ENCODE results near the gene SALL3.

Gene SALL3

GRCh38 chr18:78965917-78966792 lies 13.5 kb upstream of the SALL3 start:
- no peak for DNase-seq

- DNase-seq: no peak
These were observed 12.9 kb upstream of the SALL3 start for GRCh38 chr18:78966793-78967106.

- DNase-seq: no peak
These were observed 11.9 kb upstream of the SALL3 start for GRCh38 chr18:78967692-78968091.

- DNase-seq: no peak
These were observed 9.9 kb upstream of the SALL3 start for GRCh38 chr18:78969574-78970315.

- no peak for DNase-seq
These were observed 8.8 kb upstream of the SALL3 start for GRCh38 chr18:78970774-78971333.

GRCh38 chr18:78971511-78972245 lies 7.9 kb upstream of the SALL3 start:
- no peak for DNase-seq

GRCh38 chr18:78972385-78972918 lies 7.2 kb upstream of the SALL3 start:
- DNase-seq: no peak

- DNase-seq: no peak
These were observed 6.7 kb upstream of the SALL3 start for GRCh38 chr18:78972930-78973331.

GRCh38 chr18:78973357-78974083 lies 6.1 kb upstream of the SALL3 start:
- no peak for DNase-seq

GRCh38 chr18:78974115-78974761 lies 5.4 kb upstream of the SALL3 start:
- no peak for DNase-seq

- DNase-seq: no peak
These were observed 4.3 kb upstream of the SALL3 start for GRCh38 chr18:78975292-78975691.

GRCh38 chr18:78975699-78976335 lies 3.8 kb upstream of the SALL3 start:
- DNase-seq: no peak

- no peak for DNase-seq
These were observed 2.6 kb upstream of the SALL3 start for GRCh38 chr18:78976765-78977636.

GRCh38 chr18:78977637-78978348 lies 1.8 kb upstream of the SALL3 start:
- DNase-seq: no peak

GRCh38 chr18:78978349-78979055 lies 1.1 kb upstream of the SALL3 start:
- no peak for DNase-seq

- no peak for DNase-seq
These were observed 425 bp upstream of the SALL3 start for GRCh38 chr18:78979056-78979729.

- no peak for DNase-seq
These were observed 707 bp downstream of the SALL3 start for GRCh38 chr18:78980279-78980771.

GRCh38 chr18:78980777-78981380 lies 1.3 kb downstream of the SALL3 start:
- DNase-seq: no peak
